ENCODE measurements around the gene IL18.

GRCh38 chr11:112160091-112160848 lies 3.6 kb downstream of the IL18 start:
- no peak for TF ChIP-seq CTCF (IDR thresholded peaks at IDR 0.05; ENCODE audit: borderline replicate concordance, extremely low read depth, low read length, poor library complexity, severe bottlenecking)
- TF ChIP-seq EZH2 (IDR thresholded peaks at IDR 0.05; ENCODE audit: borderline replicate concordance, low read depth, low read length, severe bottlenecking), result no peak

All from DND-41 (cell line).